ENCODE data around the gene TUBAL3.

DNA sequence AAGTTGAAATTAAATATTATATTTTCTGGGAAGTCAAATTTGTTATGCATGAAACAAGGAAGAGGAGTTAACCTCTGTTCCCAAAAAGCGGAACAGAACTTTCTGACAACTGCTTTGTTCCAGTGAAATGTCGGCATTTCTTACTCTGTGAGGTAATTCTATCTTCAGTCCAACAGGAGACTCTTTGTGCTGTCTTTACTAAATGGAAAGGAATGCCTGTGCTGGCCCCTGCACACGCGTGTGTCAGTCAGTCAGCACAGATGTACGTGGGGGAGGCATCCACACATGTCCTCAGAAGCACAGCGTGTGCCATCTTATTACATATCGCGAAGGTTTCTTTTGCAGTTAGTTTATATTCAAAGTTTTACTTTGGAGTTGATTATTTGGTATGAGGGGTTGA is 45.2 kb upstream of the TUBAL3 start:
- TF ChIP-seq CTCF (IDR thresholded peaks at IDR 0.05 in 8 of 11, conservative IDR thresholded peaks at IDR 0.05 in 3 of 11): no peak
- peak in 1 of 3 donors; percentile 29 for TF ChIP-seq POLR2AphosphoS5 (IDR thresholded peaks at IDR 0.05)
- TF ChIP-seq POLR2A (IDR thresholded peaks at IDR 0.05): no peak

Data from spleen (tissue), 7 donors.